ENCODE data around the gene JMJD4. TPM values are rescaled to one million over a fixed set of nuclear protein-coding genes. Genes with fewer than 3 reads are reported as not detected.

Gene JMJD4
- total and polyA plus RNA-seq, 2 of the 4 experiments (the other 2 are of a cell fraction) = 24.6 to 28.5 TPM

GRCh38 chr1:227736814-227737432 lies 1.8 kb upstream of the JMJD4 start:
- H3K4ac ChIP-seq (ENCODE audit: low read depth, low read length) = no peak overlapping the region
- WGBS, 2 experiments (ENCODE audit: extremely low coverage in 2 of 2, insufficient read length in 1 of 2) = 100% methylated on average over 4 of the region's 11 CpGs; no CpG with 5 or more reads in 1 of the 2 experiments
- no peak overlapping the region for H3K4me2 ChIP-seq (ENCODE audit: low read depth, low read length)
- H2BK20ac ChIP-seq (ENCODE audit: low read depth, low read length) = no peak overlapping the region
- ChIA-PET POLR2A (ENCODE audit: unreplicated experiment) (no interaction called here), CTCF (no interaction called here)
- H3K18ac ChIP-seq (ENCODE audit: low read depth, low read length) = no peak overlapping the region
- H3K79me1 ChIP-seq (ENCODE audit: low read depth in 1 of 2, low read length in 2 of 2) = peaks cover 32 to 76% of the 10 kb centered on the region in 2 experiments
- peaks cover 14% of the 10 kb centered on the region for H4K20me1 ChIP-seq (ENCODE audit: insufficient read depth, low read length)
- no peak overlapping the region for H2AK5ac ChIP-seq (ENCODE audit: low read depth, low read length)
- no peak overlapping the region for H3K23ac ChIP-seq (ENCODE audit: low read depth, low read length)
- no peaks in the 10 kb centered on the region for H3K9me3 ChIP-seq (ENCODE audit: control insufficient read depth, insufficient read depth, low read length)
- H3K36me3 ChIP-seq (ENCODE audit: control insufficient read depth, insufficient read depth, low read length) = peaks cover 14% of the 10 kb centered on the region; the same call in 1 of the 2 replicates
- dilution Hi-C loops (cut with HindIII; ENCODE audit: low sequenced_read_pairs, unreplicated experiment) = no loop called here
- no peak overlapping the region for H3K9ac ChIP-seq (ENCODE audit: low read depth, low read length)
- in situ Hi-C loops (cut with MboI; ENCODE audit: low sequenced_read_pairs) = no loop called here
- no peak overlapping the region for H4K5ac ChIP-seq (ENCODE audit: low read depth, low read length)
- BruUV-seq (replicated peaks) = no TSS peak
- DNase-seq (no peak), ATAC-seq (ENCODE audit: low read depth) (no peak)
- no peak overlapping the region for H3K14ac ChIP-seq (replicated peaks; ENCODE audit: low read depth, low read length)
- H3K56ac ChIP-seq (ENCODE audit: extremely low read depth, insufficient read depth, low read length) = no peak overlapping the region
- H2BK5ac ChIP-seq (ENCODE audit: low read depth, low read length, poor library complexity, severe bottlenecking) = no peak overlapping the region
- H2AK9ac ChIP-seq (replicated peaks; ENCODE audit: low read depth, low read length, poor library complexity) = no peak overlapping the region
- no peak overlapping the region for H4K91ac ChIP-seq (ENCODE audit: insufficient read depth, low read depth, low read length)
- no peak overlapping the region for H4K8ac ChIP-seq (ENCODE audit: low read depth in 2 of 2, low read length in 2 of 2)
- no peak overlapping the region for H3K4me3 ChIP-seq (ENCODE audit: insufficient read depth, low read depth, low read length)
- H3K4me1 ChIP-seq (ENCODE audit: control insufficient read depth, insufficient read depth, low read length) = peaks cover 9% of the 10 kb centered on the region; the same call in 1 of the 2 replicates
- no peak overlapping the region for H3K27ac ChIP-seq (ENCODE audit: insufficient read depth, low read length)
- no peak overlapping the region for H2AFZ ChIP-seq (replicated peaks; ENCODE audit: low read length, poor library complexity)
- H3K9me1 ChIP-seq (ENCODE audit: insufficient read depth, low read length) = peaks cover 24% of the 10 kb centered on the region
- no peak for TF ChIP-seq CTCF (conservative IDR thresholded peaks at IDR 0.05; ENCODE audit: low read depth, low read length)
- TF ChIP-seq POLR2A (IDR thresholded peaks at IDR 0.05; ENCODE audit: low read depth, low read length) = no peak
- TF ChIP-seq MAZ (IDR thresholded peaks at IDR 0.05; ENCODE audit: borderline replicate concordance, low read depth, low read length) = no peak
- TF ChIP-seq RFX5 (IDR thresholded peaks at IDR 0.05; ENCODE audit: low read depth, low read length) = no peak
- TF ChIP-seq NFE2L2 (IDR thresholded peaks at IDR 0.05; ENCODE audit: low read depth, low read length) = no peak
- TF ChIP-seq ELK1 (IDR thresholded peaks at IDR 0.05; ENCODE audit: borderline replicate concordance, low read depth, low read length) = no peak
- TF ChIP-seq RCOR1 (IDR thresholded peaks at IDR 0.05; ENCODE audit: insufficient replicate concordance, low read length) = no peak
- TF ChIP-seq MAFK (IDR thresholded peaks at IDR 0.05; ENCODE audit: low read depth, low read length) = no peak
- no peak for TF ChIP-seq USF2 (IDR thresholded peaks at IDR 0.05; ENCODE audit: low read depth, low read length)
- no peak for TF ChIP-seq FOS (IDR thresholded peaks at IDR 0.05; ENCODE audit: low read depth, low read length)
- no peak for TF ChIP-seq MXI1 (IDR thresholded peaks at IDR 0.05; ENCODE audit: borderline replicate concordance, low read depth, low read length)
- TF ChIP-seq BHLHE40 (IDR thresholded peaks at IDR 0.05; ENCODE audit: low read depth, low read length) = no peak
- no peak for TF ChIP-seq CEBPB (IDR thresholded peaks at IDR 0.05; ENCODE audit: low read depth, low read length)
- TF ChIP-seq CHD1 (IDR thresholded peaks at IDR 0.05; ENCODE audit: low read depth, low read length) = no peak
- intact Hi-C loops (cut with micrococcal nuclease) = no loop called here
- no peak overlapping the region for H2BK120ac ChIP-seq (ENCODE audit: low read depth, low read length)
- H3K27me3 ChIP-seq (ENCODE audit: control insufficient read depth, insufficient read depth, low read length) = no peaks in the 10 kb centered on the region
- no peak overlapping the region for H2BK15ac ChIP-seq (ENCODE audit: low read depth, low read length)
